H1 (cell line): ENCODE results near the gene ACTR6. TPM values are rescaled to one million over a fixed set of nuclear protein-coding genes. Genes with fewer than 3 reads are reported as not detected.

ENCODE experiments used
- ASH2L ChIP-seq: fragments of 200-600, 300-600 bp; sonication (generic); IDR thresholded peaks from one replicate; pipeline ENCODE4 v1.7.1; 2017; ENCODE audit warnings: low read length
- BACH1 ChIP-seq: IDR thresholded peaks from 2 replicates; pipeline ENCODE4 v1.6.1; 2012; ENCODE audit warnings: low read length, improper control_type of control experiment
- CHD2 ChIP-seq: IDR thresholded peaks from 2 replicates; pipeline ENCODE4 v1.6.1; 2012; ENCODE audit warnings: low read length, improper control_type of control experiment
- GABPA ChIP-seq: IDR thresholded peaks from 2 replicates; pipeline ENCODE4 v1.6.1; 2011; ENCODE audit warnings: mild to moderate bottlenecking, low read length, moderate library complexity, borderline replicate concordance; ENCODE audit not compliant: insufficient read depth
- HDAC2 ChIP-seq, 2 experiments: fragments of 300-600 bp in 1 of 2; sonication (generic) in 1 of 2; IDR thresholded peaks; 2 replicates each; pipeline ENCODE4 v1.6.1; 2011 to 2012; ENCODE audit warnings: low read depth in 2 of 2, low read length in 2 of 2, mild to moderate bottlenecking in 2 of 2, moderate library complexity in 2 of 2, borderline replicate concordance in 1 of 2, inconsistent platforms in 1 of 2
- MAFK ChIP-seq: IDR thresholded peaks from 2 replicates; pipeline ENCODE4 v1.6.1; 2012; ENCODE audit warnings: low read depth, mild to moderate bottlenecking, improper control_type of control experiment, low read length
- POLR2AphosphoS5 ChIP-seq: IDR thresholded peaks from 2 replicates; pipeline ENCODE4 v1.6.1; 2011; ENCODE audit warnings: low read depth, low read length
- RAD21 ChIP-seq, 2 experiments: IDR thresholded peaks in 1 of 2; conservative IDR thresholded peaks in 1 of 2; 2 replicates each; pipeline ENCODE4 v1.6.1; 2011; ENCODE audit warnings: low read depth in 2 of 2, low read length in 2 of 2, improper control_type of control experiment in 1 of 2, inconsistent platforms in 1 of 2, mild to moderate bottlenecking in 1 of 2, moderate library complexity in 1 of 2
- RNF2 ChIP-seq: fragments of 200-900, 300-1000 bp; sonication (generic); IDR thresholded peaks from 2 replicates; pipeline ENCODE4 v1.7.1; 2016; ENCODE audit warnings: borderline replicate concordance, low read depth, mild to moderate bottlenecking, antibody characterized with exemption, low read length; ENCODE audit not compliant: poor library complexity, severe bottlenecking; ENCODE audit errors: missing control alignments
- SIX5 ChIP-seq: IDR thresholded peaks from 2 replicates; pipeline ENCODE4 v1.6.1; 2011; ENCODE audit warnings: mild to moderate bottlenecking, low read depth, low read length
- SP4 ChIP-seq: IDR thresholded peaks from 2 replicates; pipeline ENCODE4 v1.6.1; 2012; ENCODE audit warnings: low read length, inconsistent platforms
- TAF1 ChIP-seq: IDR thresholded peaks from 2 replicates; pipeline ENCODE4 v1.6.1; 2011; ENCODE audit warnings: mild to moderate bottlenecking, low read depth, low read length
- TBP ChIP-seq: IDR thresholded peaks from 2 replicates; pipeline ENCODE4 v1.6.1; 2011; ENCODE audit warnings: low read depth, low read length, improper control_type of control experiment
- TCF12 ChIP-seq: IDR thresholded peaks from 2 replicates; pipeline ENCODE4 v1.6.1; 2011; ENCODE audit warnings: low read depth, mild to moderate bottlenecking, low read length
- YY1 ChIP-seq: IDR thresholded peaks from 2 replicates; pipeline ENCODE4 v1.6.1; 2011; ENCODE audit warnings: low read depth, mild to moderate bottlenecking, low read length
- polyA plus RNA-seq, 7 experiments: library from polyadenylated mRNA; depleted of rRNA in 3 of 7; stranded (reverse) in 5 of 7; unstranded in 2 of 7; fragments of >200 nt in 5 of 7; fragments of 200-250 nt in 2 of 7; gene quantifications; 1 replicate in 5 of 7; 2 replicates in 1 of 7; 4 replicates in 1 of 7; pipeline versions ENCODE4 v1.2.1 to v1.2.3, GENCODE V29; 2011 to 2013; ENCODE audit warnings: missing spikeins in 2 of 7, mixed read lengths in 2 of 7
- total RNA-seq: library from RNA; stranded (reverse); fragmentation: NEBNext Ultra II Directional; extraction: Animal tissue kit (Norgen Biotek cat#: 25700); gene quantifications from 2 replicates; pipeline ENCODE4 v1.2.1, GENCODE V29; 2021
- TF ChIP-seq, protein P1 (sequence below): IDR thresholded peaks from 2 replicates; pipeline ENCODE4 v1.6.1; 2012; ENCODE audit warnings: inconsistent platforms
- TF ChIP-seq, protein P2 (sequence below): IDR thresholded peaks from 2 replicates; pipeline ENCODE4 v1.6.1; 2012; ENCODE audit warnings: low read length, inconsistent platforms
- TF ChIP-seq, protein P3 (sequence below): IDR thresholded peaks from 2 replicates; pipeline ENCODE4 v1.6.1; 2012; ENCODE audit warnings: inconsistent platforms

ACTR6 gene
- total and polyA plus RNA-seq, 2 of the 8 experiments (the other 6 are each of a cell fraction or from before 2014, with no cell fraction given) = 10.2 to 36.8 TPM

DNA sequence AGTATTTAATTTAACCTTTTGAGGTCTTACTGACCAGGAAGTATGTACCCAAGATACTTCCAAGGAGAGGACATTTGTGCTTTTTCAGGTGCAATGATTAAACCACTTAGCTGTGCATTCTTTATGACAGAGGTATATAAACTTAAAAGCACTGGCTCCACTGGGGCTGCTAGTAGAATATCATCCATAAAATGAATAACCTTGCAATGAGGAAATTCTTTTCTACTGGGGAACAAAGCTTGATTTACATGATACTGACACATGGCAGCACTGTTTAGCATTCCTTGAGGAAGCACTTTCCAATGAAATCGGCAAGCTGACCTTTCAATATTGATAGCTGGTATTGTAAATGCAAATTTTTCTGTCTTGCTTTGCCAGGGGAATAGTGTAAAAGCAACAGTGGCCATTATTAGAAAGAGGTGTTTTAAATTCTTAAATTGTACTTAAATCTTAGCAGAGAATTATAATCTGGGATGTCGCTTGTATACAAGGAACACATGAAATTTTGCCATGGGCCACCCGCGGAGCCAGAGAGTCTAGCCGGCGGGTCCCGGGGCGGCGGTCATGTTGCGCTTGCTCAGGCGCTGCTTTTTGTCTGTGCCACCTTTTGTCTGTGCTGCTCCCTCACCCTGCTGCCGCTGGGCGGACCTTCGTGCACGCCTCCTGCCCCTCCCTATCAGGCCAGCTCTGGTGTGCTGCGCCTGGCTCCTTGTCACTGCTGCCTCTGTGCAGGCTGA lies 37.0 kb upstream of the ACTR6 start (continued):
- TF ChIP-seq, protein P1, sequence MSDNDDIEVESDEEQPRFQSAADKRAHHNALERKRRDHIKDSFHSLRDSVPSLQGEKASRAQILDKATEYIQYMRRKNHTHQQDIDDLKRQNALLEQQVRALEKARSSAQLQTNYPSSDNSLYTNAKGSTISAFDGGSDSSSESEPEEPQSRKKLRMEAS = peak; percentile 63
- TF ChIP-seq SP4 (no peak), GABPA (no peak), SIX5 (no peak), ASH2L (peak; percentile 56), POLR2AphosphoS5 (peak; percentile 70), BACH1 (no peak), HDAC2 (IDR thresholded peaks at IDR 0.05; ENCODE audit: borderline replicate concordance in 1 of 2, low read depth in 2 of 2, low read length in 2 of 2) (no peak), MAFK (no peak), CHD2 (no peak), RAD21 (IDR thresholded peaks at IDR 0.05 in 1 of 2, conservative IDR thresholded peaks at IDR 0.05 in 1 of 2; ENCODE audit: low read depth in 2 of 2, low read length in 2 of 2) (peak in 1 of 2 experiments; percentile 18; a peak in 1 of 4 replicates), TAF1 (peak; percentile 72; the same call in 1 of the 2 replicates), TCF12 (no peak), TBP (no peak), RNF2 (no peak), YY1 (0 out of 2 replicates have a peak, but pooled peaks have one; percentile 26)
- TF ChIP-seq, protein P2, sequence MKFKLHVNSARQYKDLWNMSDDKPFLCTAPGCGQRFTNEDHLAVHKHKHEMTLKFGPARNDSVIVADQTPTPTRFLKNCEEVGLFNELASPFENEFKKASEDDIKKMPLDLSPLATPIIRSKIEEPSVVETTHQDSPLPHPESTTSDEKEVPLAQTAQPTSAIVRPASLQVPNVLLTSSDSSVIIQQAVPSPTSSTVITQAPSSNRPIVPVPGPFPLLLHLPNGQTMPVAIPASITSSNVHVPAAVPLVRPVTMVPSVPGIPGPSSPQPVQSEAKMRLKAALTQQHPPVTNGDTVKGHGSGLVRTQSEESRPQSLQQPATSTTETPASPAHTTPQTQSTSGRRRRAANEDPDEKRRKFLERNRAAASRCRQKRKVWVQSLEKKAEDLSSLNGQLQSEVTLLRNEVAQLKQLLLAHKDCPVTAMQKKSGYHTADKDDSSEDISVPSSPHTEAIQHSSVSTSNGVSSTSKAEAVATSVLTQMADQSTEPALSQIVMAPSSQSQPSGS = no peak
- TF ChIP-seq, protein P3, sequence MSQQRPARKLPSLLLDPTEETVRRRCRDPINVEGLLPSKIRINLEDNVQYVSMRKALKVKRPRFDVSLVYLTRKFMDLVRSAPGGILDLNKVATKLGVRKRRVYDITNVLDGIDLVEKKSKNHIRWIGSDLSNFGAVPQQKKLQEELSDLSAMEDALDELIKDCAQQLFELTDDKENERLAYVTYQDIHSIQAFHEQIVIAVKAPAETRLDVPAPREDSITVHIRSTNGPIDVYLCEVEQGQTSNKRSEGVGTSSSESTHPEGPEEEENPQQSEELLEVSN = no peak
